Activated CD4-positive, CD25-positive, alpha-beta regulatory T cell treated with anti-CD3 and anti-CD28 coated beads, Interleukin-2, amount 50 U/mL, for 16 hours (primary cell): Measurements from ENCODE around the gene NOMO2.
"Not testable (repeated sequence)": the region's sequence is repeated elsewhere in the genome, so short reads cannot be mapped to it uniquely, and the experiment has no call there.

Experiments used
- DNase-seq: peaks from one replicate; pipeline ENCODE4 v3.0.0-alpha.2; 2020; ENCODE audit warnings: low read depth, low spot score

NOMO2 gene

GRCh38 chr16:18561727-18562314 is at the start of gene NOMO2:
NOMO2 (minus strand) TSS chr16:18562097; CDS start chr16:18562040, 57 bp downstream.
- DNase-seq: peak; percentile 82

- not testable (repeated sequence) for DNase-seq
Observed at GRCh38 chr16:18610147-18610803, 48.4 kb upstream of the NOMO2 start.

GRCh38 chr16:18608271-18608670 is 46.4 kb upstream of the NOMO2 start:
- DNase-seq: not testable (repeated sequence)

DNA sequence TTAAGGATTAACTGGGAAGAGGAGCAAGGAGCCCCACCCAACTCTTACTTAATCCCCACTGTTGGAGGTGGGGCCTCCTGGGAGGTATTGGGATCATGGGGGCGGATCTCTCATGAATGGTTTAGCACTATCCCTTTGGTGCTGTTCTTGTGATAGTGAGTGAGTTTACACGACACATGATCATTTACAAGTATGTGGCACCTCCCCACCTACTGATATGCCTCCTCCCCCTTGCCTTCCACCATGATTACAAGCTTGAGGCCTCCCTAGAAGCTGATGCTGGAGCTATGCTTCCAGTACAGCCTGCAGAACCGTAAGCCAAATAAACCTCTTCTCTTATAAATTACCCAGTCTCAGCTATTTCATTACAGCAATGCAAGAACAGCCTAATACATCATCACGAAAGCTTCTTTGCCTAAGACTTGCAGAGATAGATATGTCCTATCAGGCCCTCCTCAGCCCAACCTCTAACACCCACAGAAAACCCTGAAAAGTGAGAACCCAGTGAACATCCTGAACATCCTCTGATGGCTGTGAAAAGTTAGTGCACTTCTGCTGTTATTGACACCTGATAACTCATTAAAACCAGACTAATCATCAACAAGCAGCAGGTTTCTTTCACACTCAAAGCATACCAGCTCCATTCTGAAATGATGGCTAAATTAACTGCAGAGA is 41.8 kb upstream of the NOMO2 start:
- DNase-seq: not testable (repeated sequence)

- DNase-seq: not testable (repeated sequence)
Observed at GRCh38 chr16:18598582-18598981, 36.7 kb upstream of the NOMO2 start.

DNA sequence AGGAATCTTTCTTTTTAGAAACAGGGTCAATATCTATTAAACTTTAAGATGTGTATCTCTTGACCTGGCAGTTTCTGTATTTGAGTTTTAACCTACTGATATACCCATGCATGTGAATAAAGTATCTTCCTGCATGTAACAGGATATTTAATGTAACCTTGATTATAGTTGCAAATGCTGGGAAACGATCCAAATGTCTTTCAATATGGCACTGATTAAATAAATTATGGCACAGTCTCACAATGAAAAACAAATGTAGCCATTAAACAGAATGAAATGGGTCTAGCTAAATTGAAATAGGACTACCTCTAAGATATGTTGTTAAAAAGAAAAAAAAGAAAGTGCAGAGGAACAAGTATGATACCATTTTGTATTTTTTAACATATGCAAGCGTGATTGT is 35.8 kb upstream of the NOMO2 start:
- DNase-seq: not testable (repeated sequence)

DNA sequence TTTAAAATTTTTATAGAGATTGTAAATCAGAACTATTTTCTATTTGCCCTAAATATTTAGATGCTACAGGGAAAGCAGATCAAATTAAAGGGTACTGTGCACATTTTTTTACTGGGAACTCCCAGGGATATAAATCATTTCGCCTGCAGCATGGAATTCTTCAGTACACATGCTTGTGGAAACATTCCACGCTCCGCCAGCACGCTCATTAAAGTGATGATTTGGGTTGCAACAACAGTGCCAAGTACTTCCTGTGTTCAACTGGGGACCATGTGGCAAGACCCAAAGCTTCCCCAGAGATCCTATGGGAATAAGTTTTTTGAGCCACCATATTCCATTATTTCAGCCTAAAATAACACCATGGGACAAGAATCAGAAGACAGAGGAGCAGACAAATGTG is 35.4 kb upstream of the NOMO2 start:
- DNase-seq: not testable (repeated sequence)

DNA sequence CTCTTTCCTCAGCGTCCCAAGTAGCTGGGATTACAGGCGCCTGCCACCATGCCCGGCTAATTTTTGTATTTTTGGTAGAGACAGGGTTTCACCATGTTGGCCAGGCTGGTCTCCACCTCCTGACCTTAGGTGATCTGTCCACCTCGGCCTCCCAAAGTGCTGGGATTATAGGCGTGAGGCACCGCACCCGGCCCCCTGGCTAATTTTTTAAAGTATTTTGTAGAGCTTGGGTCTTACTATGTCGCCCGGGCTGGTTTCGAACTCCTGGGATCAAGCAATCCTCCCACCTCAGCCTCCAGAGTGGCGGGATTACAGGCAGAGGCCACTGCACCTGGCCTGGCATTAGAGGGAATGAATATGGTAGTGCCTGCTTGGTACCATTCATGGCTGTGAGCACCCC is 33.9 kb upstream of the NOMO2 start:
- not testable (repeated sequence) for DNase-seq

GRCh38 chr16:18594880-18595279 is 33.0 kb upstream of the NOMO2 start:
- DNase-seq: not testable (repeated sequence)

- DNase-seq: not testable (repeated sequence)
Observed at GRCh38 chr16:18593904-18594303, 32.0 kb upstream of the NOMO2 start.

GRCh38 chr16:18592982-18593381 is 31.1 kb upstream of the NOMO2 start:
- DNase-seq: not testable (repeated sequence)

GRCh38 chr16:18591908-18592307 is 30.0 kb upstream of the NOMO2 start:
- not testable (repeated sequence) for DNase-seq

- DNase-seq: not testable (repeated sequence)
Observed at GRCh38 chr16:18591441-18591840, 29.5 kb upstream of the NOMO2 start.

DNA sequence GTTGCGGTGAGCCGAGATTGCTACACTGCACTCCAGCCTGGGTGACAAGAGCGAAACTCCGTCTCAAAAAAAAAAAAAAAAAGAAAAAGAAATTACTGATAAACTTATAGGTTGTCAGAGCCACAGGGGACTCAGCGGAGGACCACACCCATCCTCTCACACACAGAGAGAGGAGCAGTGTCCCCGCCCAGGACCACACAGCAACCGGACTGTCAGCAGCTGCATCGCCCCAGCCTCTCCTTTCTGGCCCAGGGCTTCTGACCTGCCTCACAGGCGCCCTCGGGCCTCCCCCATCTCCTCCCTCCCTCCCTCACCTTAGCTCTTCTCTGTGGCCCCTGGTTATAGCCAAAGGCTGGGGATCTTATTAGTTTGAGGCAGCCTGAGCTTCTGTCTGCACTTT is 27.9 kb upstream of the NOMO2 start:
- not testable (repeated sequence) for DNase-seq

GRCh38 chr16:18586560-18587540 is 25.0 kb upstream of the NOMO2 start:
- DNase-seq: not testable (repeated sequence)

- not testable (repeated sequence) for DNase-seq
Observed at GRCh38 chr16:18585789-18586188, 23.9 kb upstream of the NOMO2 start.

DNA sequence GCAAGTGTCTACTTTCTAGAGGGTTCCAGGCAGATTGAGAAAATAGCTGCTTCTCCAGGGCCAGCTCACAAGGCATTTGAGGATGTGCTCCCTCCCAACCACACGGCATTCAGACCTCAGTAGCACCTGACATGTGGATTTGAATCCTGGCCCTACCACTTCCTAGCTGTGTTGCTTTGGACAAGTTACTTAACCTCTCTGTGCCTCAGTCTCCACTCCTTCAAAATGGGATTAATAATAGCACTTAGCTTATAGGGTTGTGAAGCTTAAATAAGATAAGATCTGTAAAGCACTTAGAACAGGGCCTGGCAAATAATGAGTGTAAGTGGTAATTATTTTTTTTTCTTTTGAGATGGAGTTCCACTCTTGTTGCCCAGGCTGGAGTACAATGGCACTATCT is 21.0 kb upstream of the NOMO2 start:
- no peak for DNase-seq

GRCh38 chr16:18580396-18580795 is 18.5 kb upstream of the NOMO2 start:
- not testable (repeated sequence) for DNase-seq

DNA sequence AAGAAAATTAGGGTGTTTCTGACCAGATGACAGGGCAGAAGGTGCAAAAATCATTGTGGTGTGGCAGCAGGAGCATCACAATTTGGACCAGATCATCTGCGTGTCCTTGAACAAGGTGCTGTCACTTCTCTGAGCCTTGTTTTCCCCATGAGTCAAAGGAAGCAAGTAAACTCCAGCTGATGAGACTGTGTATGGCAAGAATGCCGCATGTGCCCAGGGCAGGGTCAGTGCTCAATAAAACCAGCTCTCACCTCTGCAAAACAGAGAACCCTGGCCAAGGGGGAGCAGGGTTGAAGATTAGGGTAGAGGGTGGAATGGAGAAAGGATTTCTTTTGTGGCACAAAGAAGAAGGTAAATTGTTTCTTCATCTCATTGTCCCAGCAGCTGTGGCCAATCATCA is 17.4 kb upstream of the NOMO2 start:
- DNase-seq: not testable (repeated sequence)

GRCh38 chr16:18577942-18578341 is 16.0 kb upstream of the NOMO2 start:
- not testable (repeated sequence) for DNase-seq

DNA sequence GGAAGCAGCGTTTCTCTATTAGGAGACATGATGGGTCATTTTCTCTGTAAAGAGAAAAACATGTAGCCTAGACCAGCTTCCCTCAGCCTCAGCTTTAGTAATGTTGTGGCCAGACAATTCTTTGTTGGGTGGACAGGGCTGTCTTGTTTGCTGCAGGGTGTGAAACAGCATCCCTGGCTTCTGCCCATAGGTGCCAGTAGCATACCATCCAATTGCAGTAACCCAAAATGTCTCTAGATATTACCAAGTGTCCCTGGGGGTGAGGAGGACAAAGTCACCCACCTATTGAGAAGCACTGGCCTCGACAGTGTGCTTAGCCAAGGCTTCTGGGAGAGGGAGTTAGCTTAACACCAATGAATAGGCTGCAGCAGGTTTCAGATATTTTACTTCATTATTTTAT is 14.0 kb upstream of the NOMO2 start:
- not testable (repeated sequence) for DNase-seq
